ENCODE data around the gene D2HGDH.
"Not testable (repeated sequence)": the region's sequence is repeated elsewhere in the genome, so short reads cannot be mapped to it uniquely, and the experiment has no call there.

The D2HGDH gene

DNA sequence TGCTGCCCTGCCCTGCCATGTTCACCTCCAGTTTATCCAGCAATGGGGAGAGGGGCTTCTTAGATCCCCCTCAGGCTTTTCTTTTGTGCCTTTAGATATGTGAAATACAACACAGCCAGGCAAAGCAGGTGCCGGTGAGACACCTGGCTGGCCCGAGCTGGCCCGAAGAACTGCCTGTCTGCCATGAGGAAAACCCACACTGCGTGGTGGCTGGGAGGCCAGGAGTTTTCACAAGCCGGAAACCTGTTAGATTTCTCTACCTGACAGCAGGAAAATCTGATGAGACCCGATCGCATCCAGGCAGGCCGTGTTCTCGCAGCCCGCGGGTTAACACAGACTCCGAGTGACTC, 36.5 kb downstream of the D2HGDH start:
- no peak for DNase-seq

DNA sequence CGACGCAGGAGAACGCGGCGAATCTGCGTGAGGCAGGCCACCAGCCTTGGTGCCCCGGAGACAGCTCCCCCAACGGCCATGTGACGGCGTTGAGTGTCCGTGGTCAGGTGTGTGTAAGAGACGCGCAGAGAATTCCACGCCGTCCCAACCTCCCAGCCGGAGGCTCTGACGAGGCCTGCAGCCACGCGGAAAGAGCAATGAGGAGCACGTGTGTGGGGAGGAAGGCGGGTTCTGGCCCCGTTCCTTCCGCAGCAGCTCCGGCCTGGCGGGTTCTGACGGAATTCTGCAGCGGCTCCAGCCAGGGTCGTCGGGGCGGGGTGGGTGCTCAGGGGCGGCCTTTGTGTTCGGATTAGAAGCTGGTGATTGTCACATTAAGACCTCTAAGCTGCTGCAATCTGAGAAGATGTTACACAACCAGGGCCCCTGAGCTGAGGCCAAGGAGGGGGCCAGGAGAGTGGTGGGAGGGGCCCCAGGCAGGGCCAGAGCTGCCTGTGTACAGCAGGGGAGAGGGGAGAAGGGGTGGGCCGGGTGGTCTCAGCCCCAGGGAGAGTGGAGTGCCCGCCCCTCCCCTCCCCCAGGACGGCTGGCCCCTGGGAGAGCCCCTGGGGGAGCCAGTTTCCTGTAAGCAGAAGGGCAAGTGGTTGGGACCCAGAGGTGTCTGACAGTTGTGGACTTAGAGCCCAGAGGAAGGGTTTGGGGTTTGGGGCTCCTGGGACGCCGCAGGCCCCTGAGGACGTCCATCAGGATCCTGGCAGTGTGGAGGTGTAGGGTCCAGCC, 37.0 kb downstream of the D2HGDH start:
- DNase-seq: no peak

DNA sequence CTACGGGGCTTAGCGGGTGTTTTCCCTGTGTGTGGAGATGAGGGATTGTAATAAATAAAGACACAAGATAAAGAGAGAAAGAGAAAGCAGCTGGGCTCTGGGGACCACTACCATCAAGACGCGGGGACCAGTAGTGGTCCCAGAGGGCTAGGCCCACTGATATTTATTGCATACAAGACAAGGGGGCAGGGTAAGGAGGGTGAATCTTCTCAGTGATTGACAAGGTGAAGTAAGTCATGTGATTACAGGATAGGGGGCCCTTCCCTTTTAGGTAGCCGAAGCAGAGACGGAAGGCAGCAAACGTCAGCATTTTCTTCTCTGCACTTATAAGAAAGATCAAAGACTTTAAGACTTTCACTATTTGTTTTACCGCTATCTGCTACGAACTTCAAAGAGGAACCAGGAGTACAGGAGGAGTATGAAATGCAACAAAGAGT, 37.7 kb downstream of the D2HGDH start:
- peak in 1 of 2 experiments; percentile 33 for DNase-seq

DNA sequence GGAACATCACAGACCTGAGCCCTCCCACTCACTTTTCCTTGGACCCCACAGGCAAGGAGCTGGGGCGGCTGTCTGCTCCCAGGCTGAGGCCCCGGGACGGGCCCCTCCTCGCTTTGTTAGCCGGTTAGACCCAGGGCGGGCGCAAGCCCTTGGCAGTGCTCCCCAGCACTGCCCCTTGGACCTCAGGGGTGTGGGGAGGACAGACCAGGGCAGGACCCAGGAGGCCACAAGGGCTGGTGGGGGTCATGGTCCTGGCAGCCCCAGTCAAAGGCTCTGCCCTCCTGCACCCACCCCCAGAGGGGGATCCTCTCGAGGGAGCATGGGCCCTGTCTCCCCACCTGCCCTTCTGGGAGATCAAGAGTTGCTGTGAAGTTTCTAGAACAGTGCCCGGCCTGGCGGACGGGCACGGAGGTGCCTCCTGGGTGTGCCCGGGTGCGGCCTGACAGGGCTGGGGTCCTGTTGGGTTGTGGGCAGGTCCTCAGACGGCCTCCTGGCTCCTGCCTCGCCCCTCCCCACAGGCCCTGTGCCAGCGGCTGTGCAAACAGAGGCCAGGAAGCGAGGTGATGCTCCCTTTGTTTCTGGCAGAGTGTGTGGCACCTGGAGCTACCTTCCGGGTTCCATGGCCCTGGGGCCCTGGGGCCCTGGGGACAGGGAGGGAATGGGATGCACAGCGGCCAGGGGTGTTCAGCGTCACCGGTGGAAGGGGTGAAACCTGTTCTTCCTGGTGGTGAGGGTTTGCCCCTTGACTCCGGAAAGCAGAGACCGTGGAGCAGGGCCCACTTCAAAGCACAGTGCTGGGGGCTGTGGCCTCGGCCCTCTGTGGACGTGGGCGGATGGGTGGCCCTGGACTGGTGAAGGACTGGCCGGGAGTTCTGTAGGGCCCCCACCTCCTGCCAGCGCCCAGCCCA, 39.3 kb downstream of the D2HGDH start:
- DNase-seq: no peak

GRCh38 chr2:241774419-241775222, 40.2 kb downstream of the D2HGDH start:
- DNase-seq: no peak

DNA sequence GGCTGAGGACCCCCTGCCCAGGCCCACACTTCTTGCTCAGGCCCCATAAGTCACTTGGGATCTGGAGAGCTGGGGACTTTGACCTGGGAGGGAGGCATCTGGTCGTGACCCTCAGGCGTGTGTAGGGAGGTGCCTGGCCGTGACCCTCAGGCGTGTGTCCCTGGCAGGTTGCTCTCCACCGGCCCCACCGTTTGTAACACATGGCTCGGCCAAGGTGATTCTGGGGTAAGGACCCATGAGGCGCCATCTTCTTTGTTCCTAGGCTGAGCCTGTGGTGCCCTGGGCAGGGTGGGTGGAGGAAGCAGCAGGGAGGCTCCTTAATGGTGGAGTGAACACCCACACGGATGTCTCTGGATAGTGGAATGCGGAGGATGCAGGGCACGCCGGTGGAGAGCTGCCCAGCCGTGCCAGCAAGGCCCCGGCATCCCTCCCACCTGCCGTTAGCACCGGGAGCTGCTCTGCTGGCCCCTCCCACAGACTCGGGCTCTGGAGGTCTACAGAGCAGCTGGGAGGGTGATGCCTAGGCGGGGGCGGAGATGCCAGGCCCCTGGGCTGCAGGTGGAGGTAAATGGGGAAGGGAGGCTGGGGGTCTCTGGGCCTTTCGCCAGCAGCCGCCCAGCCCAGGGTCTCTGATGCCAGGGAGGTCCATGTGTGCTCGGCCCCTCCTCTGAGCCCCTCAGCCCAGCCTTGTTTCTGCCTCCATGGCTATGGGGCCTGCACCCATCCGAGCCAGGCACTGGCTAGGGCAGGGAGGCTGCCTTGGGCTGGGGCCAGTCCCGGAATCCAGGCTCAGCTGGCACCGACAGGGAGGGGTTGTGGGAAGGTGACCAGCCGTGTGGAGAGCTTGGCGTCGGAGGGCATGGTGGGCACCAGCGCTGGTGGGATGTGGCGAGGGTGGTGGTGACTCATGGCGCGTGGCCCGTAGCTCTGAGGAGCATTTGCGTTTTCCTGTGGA, 41.1 kb downstream of the D2HGDH start:
- no peak for DNase-seq

- no peak for DNase-seq
Measured at GRCh38 chr2:241776336-241777169, 42.1 kb downstream of the D2HGDH start, which contains the start of gene GAL3ST2. Gene GAL3ST2, plus strand, starts transcription at chr2:241776822. Its CDS starts 134 bp downstream, at chr2:241776956.

- no peak for DNase-seq
Measured at GRCh38 chr2:241777170-241777685, 42.8 kb downstream of the D2HGDH start.

- peak in 1 of 2 experiments; percentile 2 for DNase-seq
Measured at GRCh38 chr2:241777686-241778627, 43.5 kb downstream of the D2HGDH start.

- DNase-seq: no peak
Measured at GRCh38 chr2:241780939-241781569, 46.6 kb downstream of the D2HGDH start.

DNA sequence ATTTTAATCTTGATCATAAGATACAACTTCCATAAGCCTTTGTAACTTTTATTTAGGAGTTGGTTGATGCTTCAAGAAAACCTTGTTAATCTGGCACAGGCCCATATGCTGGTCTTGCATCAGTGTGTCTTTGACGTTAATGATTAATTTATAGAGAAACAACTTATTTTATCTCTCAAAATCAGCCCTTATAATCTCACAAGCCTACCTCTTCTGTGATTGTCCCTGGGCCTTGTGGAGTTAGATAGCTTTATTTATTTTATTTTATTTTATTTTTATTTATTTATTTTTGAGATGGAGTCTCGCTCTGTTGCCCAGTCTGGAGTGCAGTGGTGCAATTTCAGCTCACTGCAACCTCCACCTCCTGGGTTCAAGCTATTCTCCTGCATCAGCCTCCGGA, 47.6 kb downstream of the D2HGDH start:
- DNase-seq: not testable (repeated sequence)

DNA sequence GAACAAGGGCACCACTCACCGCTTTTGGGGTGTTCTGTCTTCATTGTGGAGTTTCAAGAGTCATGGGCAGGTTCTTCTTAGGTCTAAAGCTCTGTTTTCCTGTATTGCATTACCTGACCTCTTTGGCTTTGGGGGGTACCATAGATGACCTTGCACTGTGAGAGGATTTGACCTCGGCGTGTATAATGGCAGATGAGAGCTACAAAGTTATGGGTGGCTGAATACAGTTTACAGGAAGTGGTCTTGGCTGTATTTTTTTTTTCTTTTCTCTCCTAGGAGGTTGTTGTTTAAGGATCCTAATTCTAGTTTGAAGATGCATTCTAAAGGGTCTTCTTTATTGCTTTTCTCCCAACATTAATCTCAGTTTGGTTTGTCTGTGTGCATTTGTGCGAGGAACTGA, 53.7 kb downstream of the D2HGDH start:
- DNase-seq: no peak

- peak; percentile 51 to 67 for DNase-seq
Measured at GRCh38 chr2:241788572-241788971, 54.1 kb downstream of the D2HGDH start.

GRCh38 chr2:241791385-241791784, 57.0 kb downstream of the D2HGDH start:
- DNase-seq: not testable (repeated sequence)

GRCh38 chr2:241793385-241793784, 59.0 kb downstream of the D2HGDH start:
- DNase-seq: no peak

GRCh38 chr2:241794250-241794823, 59.9 kb downstream of the D2HGDH start:
- peak in 1 of 2 experiments; percentile 1 for DNase-seq

DNA sequence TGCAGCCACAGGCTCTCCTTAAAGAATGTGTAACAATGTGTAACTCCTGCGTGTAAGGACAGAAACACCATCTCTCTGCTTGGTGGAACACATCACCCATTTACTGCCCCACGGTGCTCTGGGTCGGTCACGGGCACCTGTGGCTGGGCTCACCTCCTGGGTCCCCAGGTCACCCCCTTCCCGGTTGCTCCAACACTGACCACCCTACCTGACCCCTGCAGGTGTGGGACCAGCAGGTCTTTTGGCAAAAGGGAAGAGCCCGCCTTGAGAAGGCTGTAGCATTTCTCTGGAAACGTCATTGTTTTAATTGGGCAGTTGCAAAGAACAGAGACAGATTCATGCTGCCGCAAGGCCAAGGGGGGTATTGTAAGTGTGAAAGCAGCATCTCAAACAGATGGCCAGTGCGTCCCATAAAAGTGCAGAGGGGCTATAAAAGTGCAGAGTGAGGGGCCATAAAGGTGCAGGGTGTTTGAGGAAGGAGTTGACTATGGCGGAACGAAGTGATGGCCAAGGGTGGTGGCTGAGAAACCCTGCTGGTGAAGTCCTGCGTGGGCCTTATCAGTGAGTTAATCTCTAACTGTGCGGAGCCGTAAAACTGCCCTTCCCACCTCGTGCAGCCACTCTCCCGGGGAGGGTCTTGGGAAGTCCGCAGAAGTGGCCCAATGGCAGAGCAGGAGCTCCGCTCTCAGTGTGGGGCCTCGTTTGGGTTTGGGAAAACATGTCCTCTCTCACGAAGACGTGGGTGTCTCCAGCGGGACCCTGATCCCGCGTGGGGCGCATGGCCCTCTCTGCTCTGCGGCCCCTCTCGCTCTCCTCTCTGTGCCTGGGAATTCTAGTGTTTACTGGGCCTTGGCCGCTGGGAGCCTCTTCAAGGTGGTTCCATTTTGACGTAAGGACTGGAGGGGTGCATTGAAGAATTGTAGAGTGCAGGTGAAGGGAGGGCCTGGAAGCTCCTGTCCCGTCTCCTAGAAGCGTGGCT, 60.9 kb downstream of the D2HGDH start:
- peak in 1 of 2 experiments; percentile 1 for DNase-seq
